ENCODE results near the gene SBNO2. TPM values are rescaled to one million over a fixed set of nuclear protein-coding genes. Genes with fewer than 3 reads are reported as not detected.

The SBNO2 gene
- total RNA-seq, 1 experiment from 2014 or later = 46.3 TPM

DNA sequence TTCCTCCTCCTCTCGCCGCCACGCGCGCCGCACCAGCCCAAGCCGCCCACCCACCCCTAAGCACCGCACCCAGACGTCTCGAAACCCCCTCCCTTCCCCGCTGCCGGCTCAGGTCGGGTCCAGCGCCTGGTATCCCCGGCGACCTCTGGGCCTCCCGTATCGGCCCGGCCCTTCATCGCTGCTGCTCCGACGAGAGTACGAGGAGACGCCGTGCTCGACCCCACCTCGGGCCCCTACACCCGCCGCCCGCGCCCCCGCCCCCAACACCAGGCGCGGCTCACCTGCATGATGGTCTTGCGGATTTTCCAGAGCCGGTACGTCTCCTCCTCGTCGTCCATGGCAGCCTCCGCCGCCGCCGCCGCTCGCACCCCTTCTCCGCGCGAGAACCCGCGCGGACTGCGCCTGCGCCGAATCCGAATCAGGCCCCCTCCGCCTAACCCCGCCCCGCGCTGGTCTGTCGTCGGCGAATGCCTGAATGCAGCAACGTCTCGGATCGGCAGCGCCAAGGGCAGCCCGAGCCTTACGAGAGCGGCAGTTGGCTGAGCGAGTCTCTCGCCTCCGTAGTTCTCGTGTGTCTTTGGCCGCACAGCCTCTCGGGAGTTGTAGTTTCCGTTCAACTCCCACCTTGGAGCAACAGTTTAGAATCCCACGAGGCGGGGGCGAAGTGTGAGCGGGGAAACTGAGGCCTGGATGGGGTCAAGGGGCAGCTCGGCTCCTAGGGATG lies 78.9 kb downstream of the SBNO2 start, which contains the start of gene POLR2E:
Gene POLR2E, minus strand, starts transcription at position 398 of the 724 bp plus-strand sequence. Its CDS starts 60 bp downstream, at position 338.
- Histone ChIP-seq H2AFZ (ENCODE audit: low read length) (no peak within 1 kb of the TSS), H3K18ac (ENCODE audit: insufficient read length, low read depth, low read length) (peak within 1 kb of the TSS; percentile 36), H2BK120ac (ENCODE audit: low read depth, low read length, poor library complexity, severe bottlenecking) (no peak within 1 kb of the TSS), H2BK15ac (ENCODE audit: low read depth, low read length) (no peak within 1 kb of the TSS), H3K23ac (ENCODE audit: insufficient read length, low read depth, low read length) (no peak within 1 kb of the TSS), H3K27me3 (ENCODE audit: insufficient read depth, low read length) (no peaks in the 10 kb centered on the region), H3K79me1 (ENCODE audit: insufficient read depth, low read depth, low read length, poor library complexity, severe bottlenecking) (peaks cover 11% of the 10 kb centered on the region), H4K91ac (ENCODE audit: insufficient read length, low read depth, low read length) (no peak within 1 kb of the TSS), H4K8ac (replicated peaks; ENCODE audit: insufficient read length, low read depth, low read length) (no peak within 1 kb of the TSS), H3K9me3 (ENCODE audit: control insufficient read depth, low read depth, low read length) (no peaks in the 10 kb centered on the region), H2BK12ac (ENCODE audit: insufficient read length, low read depth, low read length) (no peak within 1 kb of the TSS), H3K79me2 (ENCODE audit: insufficient read depth, low read length) (peaks cover 12% of the 10 kb centered on the region; the same call in 1 of the 2 replicates), H3K4ac (ENCODE audit: low read depth, low read length) (no peak within 1 kb of the TSS), H3K27ac (ENCODE audit: insufficient read length, low read depth, low read length) (no peak within 1 kb of the TSS), H3K56ac (ENCODE audit: insufficient read length, low read depth, low read length) (no peak within 1 kb of the TSS), H3K9ac (ENCODE audit: extremely low read depth, insufficient read length, low read length) (peak within 1 kb of the TSS; percentile 90), H2BK5ac (ENCODE audit: insufficient read length, low read length) (no peak within 1 kb of the TSS), H4K5ac (ENCODE audit: insufficient read length, low read depth, low read length) (no peak within 1 kb of the TSS), H2AK5ac (ENCODE audit: insufficient read length, low read length) (no peak within 1 kb of the TSS), H3K4me1 (ENCODE audit: insufficient read depth, low read length) (no peaks in the 10 kb centered on the region; the same call in 1 of the 2 replicates), H2BK20ac (ENCODE audit: low read depth, low read length, poor library complexity, severe bottlenecking) (no peak within 1 kb of the TSS), H3K4me2 (ENCODE audit: insufficient read depth, insufficient read length, low read length) (peak within 1 kb of the TSS; percentile 69), H4K20me1 (ENCODE audit: control insufficient read depth, insufficient read depth, insufficient read length) (no peaks in the 10 kb centered on the region), H3K23me2 (ENCODE audit: insufficient read length, low read depth, low read length, poor library complexity, severe bottlenecking) (peaks cover 7% of the 10 kb centered on the region), H3T11ph (ENCODE audit: low read length) (no peak within 1 kb of the TSS), H3K14ac (ENCODE audit: insufficient read depth, low read length) (peak within 1 kb of the TSS; percentile 50; the same call in 1 of the 2 replicates)
- Mint-ChIP-seq H3K27ac (peak within 1 kb of the TSS; percentile 61 to 87 (median 70); a peak in 5 of 7 replicates), H3K36me3 (ENCODE audit: insufficient read depth in 1 of 3, low read depth in 3 of 3) (peaks cover 6 to 32% (median 28%) of the 10 kb centered on the region in 3 experiments; a peak in 6 of 7 replicates), H3K27me3 (ENCODE audit: low read depth) (no peaks in the 10 kb centered on the region), H3K4me3 (peak within 1 kb of the TSS; percentile 91 to 92), H3K9me3 (peaks cover 2 to 3% of the 10 kb centered on the region in 2 experiments; a peak in 2 of 5 replicates), H3K4me1 (peaks cover 6 to 22% of the 10 kb centered on the region in 2 experiments)
- DNase-seq = peak; percentile 97
- WGBS (ENCODE audit: extremely low coverage, insufficient read length, low lambda C conversion rate) = no CpG with 5 or more reads among the region's 81 CpGs
- TF ChIP-seq, protein P1, sequence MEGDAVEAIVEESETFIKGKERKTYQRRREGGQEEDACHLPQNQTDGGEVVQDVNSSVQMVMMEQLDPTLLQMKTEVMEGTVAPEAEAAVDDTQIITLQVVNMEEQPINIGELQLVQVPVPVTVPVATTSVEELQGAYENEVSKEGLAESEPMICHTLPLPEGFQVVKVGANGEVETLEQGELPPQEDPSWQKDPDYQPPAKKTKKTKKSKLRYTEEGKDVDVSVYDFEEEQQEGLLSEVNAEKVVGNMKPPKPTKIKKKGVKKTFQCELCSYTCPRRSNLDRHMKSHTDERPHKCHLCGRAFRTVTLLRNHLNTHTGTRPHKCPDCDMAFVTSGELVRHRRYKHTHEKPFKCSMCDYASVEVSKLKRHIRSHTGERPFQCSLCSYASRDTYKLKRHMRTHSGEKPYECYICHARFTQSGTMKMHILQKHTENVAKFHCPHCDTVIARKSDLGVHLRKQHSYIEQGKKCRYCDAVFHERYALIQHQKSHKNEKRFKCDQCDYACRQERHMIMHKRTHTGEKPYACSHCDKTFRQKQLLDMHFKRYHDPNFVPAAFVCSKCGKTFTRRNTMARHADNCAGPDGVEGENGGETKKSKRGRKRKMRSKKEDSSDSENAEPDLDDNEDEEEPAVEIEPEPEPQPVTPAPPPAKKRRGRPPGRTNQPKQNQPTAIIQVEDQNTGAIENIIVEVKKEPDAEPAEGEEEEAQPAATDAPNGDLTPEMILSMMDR (conservative IDR thresholded peaks at IDR 0.05) = no peak
